AG20443 (cell line): ENCODE results near the gene GGN.
"Not testable (repeated sequence)": the region's sequence is repeated elsewhere in the genome, so short reads cannot be mapped to it uniquely, and the experiment has no call there.

ENCODE experiments used
- DNase-seq: peaks from one replicate; pipeline ENCODE4 v3.0.0; 2012; ENCODE audit warnings: low spot score, mixed read lengths

GGN gene

GRCh38 chr19:38361633-38362075 is 26.2 kb downstream of the GGN start:
- peak; percentile 91 for DNase-seq

- DNase-seq, result no peak
These were observed 26.8 kb downstream of the GGN start for GRCh38 chr19:38360839-38361631.

- no peak for DNase-seq
These were observed 27.5 kb downstream of the GGN start for GRCh38 chr19:38360351-38360750.

GRCh38 chr19:38359242-38360021 is 28.4 kb downstream of the GGN start:
- DNase-seq, result no peak

GRCh38 chr19:38358071-38358470 is 29.8 kb downstream of the GGN start:
- no peak for DNase-seq

GRCh38 chr19:38355728-38356725 is 31.8 kb downstream of the GGN start:
- no peak for DNase-seq

GRCh38 chr19:38352611-38353010 is 35.2 kb downstream of the GGN start:
- DNase-seq, result no peak

GRCh38 chr19:38351865-38352395 is 35.9 kb downstream of the GGN start:
- DNase-seq, result no peak

- DNase-seq, result no peak
These were observed 37.0 kb downstream of the GGN start for GRCh38 chr19:38350883-38351282.

- DNase-seq, result no peak
These were observed 41.0 kb downstream of the GGN start for GRCh38 chr19:38346837-38347236.

GRCh38 chr19:38340927-38341326 is 46.9 kb downstream of the GGN start:
- DNase-seq, result no peak

GRCh38 chr19:38339011-38339410 is 48.8 kb downstream of the GGN start:
- DNase-seq, result not testable (repeated sequence)

GRCh38 chr19:38337360-38337653 is 50.5 kb downstream of the GGN start:
- no peak for DNase-seq

GRCh38 chr19:38336638-38337359 is 51.0 kb downstream of the GGN start:
- peak; percentile 95 for DNase-seq

GRCh38 chr19:38335949-38336637 is 51.7 kb downstream of the GGN start:
- DNase-seq, result peak; percentile 95
